ENCODE results near the gene TPST2.

Gene TPST2

DNA sequence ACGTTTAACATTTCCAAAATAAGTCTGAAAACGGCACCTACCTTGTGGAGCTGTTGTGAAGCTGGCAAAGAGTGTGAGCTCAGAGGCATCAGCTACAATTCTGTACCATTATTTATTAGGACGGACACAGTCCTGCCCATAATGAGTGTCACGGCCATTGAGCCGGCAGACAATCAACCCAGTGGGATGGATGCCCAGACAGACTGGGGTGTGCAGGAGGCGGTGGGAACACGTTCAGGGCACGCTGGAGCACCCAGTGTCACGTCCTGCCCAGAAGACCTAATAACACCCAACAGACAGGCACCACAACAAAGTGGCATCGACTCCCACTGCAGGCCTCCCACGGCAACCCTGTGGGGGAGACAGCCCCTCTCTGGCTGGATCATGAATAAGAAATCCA lies 34.5 kb downstream of the TPST2 start:
- DNase-seq (ENCODE audit: low read depth) = no peak

- DNase-seq (ENCODE audit: low read depth) = no peak
Observed at GRCh38 chr22:26554956-26555355, 35.0 kb downstream of the TPST2 start.

GRCh38 chr22:26553056-26553752 lies 36.7 kb downstream of the TPST2 start:
- DNase-seq (ENCODE audit: low read depth) = peak; percentile 69

GRCh38 chr22:26552466-26552865 lies 37.5 kb downstream of the TPST2 start:
- no peak for DNase-seq (ENCODE audit: low read depth)

- DNase-seq (ENCODE audit: low read depth) = no peak
Observed at GRCh38 chr22:26551568-26551967, 38.4 kb downstream of the TPST2 start.

DNA sequence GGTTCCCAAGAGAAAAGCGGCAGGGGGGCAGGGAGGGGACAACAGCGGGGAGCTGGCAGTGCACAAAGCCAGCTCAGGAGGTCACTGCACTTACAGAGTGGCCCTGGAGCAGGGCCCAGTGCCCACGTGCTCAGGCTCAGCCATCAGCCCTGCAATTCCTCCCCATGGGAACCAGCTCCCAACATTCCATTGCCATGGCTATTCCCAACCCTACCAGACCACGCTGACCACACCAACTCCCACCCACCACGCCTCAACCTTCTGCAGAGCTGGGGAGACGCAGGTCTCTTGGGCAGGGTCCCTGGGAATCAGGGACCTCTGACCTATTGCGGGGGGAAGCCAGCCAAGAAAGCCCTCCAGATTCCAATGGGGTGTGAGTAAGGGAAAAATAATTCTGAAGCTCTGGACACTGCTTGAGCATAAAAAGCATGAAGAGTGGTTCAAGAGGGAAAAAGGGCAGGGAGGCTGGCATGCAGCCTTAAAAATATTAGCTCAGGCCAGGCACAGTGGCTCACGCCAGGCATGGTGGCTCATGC lies 39.4 kb downstream of the TPST2 start:
- DNase-seq (ENCODE audit: low read depth) = peak; percentile 87

- DNase-seq (ENCODE audit: low read depth) = no peak
Observed at GRCh38 chr22:26549902-26550497, 39.9 kb downstream of the TPST2 start.

DNA sequence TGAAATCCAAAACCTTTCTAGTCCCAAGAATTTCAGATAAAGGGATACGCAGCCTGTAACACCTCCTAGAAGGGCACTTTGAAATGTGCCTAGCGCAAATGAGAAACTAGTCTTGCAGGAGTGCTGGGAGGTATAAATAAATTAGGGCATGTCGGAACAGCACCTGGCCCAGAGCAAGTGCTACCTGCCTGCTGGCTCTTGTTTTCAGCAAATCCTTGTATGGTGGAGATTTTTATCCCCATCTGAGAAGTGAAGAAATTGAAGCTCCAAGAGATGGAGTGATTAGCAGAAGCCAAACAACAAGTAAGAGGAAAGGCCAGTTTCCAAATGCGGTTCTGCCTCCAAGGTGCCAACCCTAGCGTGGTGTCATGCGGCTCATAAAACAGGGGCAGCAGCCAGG lies 40.9 kb downstream of the TPST2 start:
- no peak for DNase-seq (ENCODE audit: low read depth)

- no peak for DNase-seq (ENCODE audit: low read depth)
Observed at GRCh38 chr22:26548303-26548702, 41.6 kb downstream of the TPST2 start.

- DNase-seq (ENCODE audit: low read depth) = no peak
Observed at GRCh38 chr22:26547837-26548236, 42.1 kb downstream of the TPST2 start.

DNA sequence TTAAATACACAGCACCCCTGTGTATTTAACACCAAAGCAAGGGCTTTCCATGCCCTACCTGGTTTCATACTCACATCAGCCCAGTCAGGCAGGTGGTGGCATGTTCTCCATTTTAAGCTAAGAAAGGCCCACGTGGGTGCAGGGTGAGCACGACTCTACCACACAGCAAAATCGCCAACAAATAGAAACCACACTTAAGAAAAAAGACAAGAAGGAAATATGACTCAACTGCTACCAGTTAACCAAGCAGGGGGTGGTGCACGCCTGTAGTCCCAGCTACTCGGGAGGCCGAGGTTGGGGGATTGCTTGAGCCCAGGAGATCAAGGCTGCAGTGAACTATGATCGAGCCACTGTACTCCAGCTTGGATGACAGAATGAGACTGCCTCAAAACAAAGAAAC lies 42.5 kb downstream of the TPST2 start:
- no peak for DNase-seq (ENCODE audit: low read depth)

GRCh38 chr22:26546282-26546681 lies 43.6 kb downstream of the TPST2 start:
- no peak for DNase-seq (ENCODE audit: low read depth)

DNA sequence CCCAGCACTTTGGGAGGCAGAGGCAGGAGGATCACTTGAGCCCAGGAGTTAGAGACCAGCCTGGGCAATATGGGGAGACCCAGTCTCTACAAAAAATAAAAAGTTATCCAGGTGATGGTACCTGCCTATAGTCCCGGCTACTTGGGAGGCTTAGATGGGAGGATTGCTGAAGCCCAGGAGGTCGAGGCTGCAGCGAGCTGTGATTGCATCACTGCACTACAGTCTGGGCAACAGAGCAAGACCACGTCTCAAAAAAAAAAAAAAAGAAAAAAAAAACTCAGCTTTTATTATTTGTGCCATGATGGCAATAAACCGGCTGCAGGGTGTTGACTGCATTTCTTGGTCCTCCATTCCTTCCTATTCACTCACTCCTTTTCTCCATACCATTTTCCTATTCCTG lies 44.1 kb downstream of the TPST2 start:
- no peak for DNase-seq (ENCODE audit: low read depth)

DNA sequence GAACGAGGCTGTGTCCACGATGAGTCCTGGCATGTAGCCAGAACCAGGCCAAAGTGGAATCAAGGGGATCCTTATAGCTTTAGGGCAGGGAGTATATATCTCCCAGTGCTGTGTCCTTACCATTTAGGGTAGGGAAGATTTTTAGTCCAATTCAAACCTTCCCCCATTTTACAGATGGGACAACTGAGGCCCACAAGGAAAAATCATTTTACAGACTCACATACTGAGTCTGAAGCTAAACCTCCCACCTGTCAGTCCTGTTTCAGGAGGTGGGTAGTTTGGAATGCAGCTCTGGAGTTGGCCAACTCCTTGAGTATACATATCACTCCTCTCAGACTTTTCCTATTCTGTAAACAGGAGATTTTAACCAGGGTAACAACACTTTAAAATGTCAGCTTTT lies 44.5 kb downstream of the TPST2 start:
- DNase-seq (ENCODE audit: low read depth) = no peak

GRCh38 chr22:26544489-26544888 lies 45.4 kb downstream of the TPST2 start:
- DNase-seq (ENCODE audit: low read depth) = no peak

DNA sequence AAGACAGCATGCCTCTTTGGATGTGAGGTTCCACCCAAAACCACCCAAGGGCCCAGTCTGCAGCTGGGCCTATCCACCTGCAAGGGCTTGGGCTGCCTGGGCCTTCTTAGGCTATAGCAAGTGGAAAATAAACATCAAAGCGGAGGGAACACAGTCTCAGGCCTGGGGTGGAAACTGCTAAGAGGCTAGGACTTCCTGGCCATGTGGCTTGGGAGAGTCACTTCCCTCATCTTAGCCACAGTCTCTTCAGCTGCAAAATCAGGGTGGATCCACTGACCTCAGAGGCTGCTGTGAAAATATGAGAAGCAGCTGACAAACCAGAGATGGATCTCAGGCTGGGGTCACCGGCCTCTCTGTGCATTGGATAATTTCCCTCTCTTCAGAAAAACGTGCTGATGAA lies 47.1 kb downstream of the TPST2 start:
- no peak for DNase-seq (ENCODE audit: low read depth)

GRCh38 chr22:26541167-26541819 lies 48.6 kb downstream of the TPST2 start:
- DNase-seq (ENCODE audit: low read depth) = no peak

DNA sequence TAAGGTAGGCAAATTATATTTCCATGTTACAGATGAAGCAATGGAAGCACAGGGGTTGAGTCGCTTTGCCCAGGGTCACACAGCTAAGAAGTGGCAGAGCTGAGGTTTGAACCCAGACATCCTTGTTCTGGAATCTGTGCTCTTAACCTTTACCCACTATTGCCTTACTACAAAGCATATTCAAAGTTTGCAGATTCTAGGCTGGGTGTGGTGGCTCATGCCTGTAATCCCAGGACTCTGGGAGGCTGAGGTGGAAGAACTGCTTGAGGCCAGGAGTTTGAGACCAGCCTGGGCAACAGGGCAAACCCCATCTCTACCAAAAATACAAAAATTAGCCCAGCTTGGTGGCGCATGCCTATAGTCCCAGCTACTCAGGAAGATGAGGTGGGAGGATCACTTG lies 49.8 kb downstream of the TPST2 start:
- DNase-seq (ENCODE audit: low read depth) = no peak

GRCh38 chr22:26536762-26537134 lies 53.2 kb downstream of the TPST2 start:
- DNase-seq (ENCODE audit: low read depth) = no peak

DNA sequence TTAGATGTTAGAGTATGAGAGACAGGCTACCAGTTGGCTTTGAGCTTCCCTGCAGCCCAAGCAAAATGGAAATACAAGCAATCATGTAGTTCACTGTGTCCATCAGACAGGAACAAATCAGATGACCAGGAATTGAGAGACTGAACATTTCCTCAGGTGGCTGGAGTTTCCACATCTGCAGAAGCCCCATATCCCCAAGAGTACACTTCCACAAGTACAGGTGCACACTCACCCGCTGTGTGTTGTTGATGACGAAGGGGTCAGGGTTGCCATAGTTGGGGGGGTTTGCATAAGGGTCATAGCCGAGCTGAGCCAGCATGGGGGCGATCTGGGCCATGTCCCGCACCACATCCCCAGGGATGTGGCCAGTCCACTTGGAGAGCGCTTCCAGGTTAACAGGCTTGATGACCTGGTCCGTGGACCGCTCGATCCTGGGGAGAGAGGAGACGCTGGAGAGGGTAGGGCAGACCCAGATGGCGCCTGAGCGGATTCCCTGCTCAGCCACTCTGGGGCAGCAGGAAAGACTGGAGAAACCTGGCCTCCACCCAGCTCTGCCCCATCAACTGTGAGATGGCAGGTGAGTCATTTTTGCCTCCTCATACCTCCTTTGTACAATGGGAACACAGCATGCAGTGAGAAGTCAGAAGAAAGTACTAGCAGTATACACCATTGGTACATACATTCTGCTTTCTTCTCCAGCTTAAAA lies 53.7 kb downstream of the TPST2 start:
- no peak for DNase-seq (ENCODE audit: low read depth)

DNA sequence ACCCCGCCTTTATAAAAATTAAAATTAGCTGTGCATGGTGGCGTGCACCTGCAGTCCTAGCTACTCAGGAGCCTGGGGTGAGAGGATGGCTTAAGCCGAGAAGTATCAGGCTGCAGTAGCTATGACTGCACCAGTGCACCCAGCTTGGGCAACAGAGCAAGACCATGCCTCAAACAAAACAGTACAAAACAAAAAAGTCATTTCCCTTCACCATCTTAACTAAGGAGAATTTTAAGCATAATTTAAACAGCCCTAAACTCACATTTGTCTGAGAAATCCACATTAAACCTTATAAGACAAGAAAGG lies 54.4 kb downstream of the TPST2 start:
- no peak for DNase-seq (ENCODE audit: low read depth)

DNA sequence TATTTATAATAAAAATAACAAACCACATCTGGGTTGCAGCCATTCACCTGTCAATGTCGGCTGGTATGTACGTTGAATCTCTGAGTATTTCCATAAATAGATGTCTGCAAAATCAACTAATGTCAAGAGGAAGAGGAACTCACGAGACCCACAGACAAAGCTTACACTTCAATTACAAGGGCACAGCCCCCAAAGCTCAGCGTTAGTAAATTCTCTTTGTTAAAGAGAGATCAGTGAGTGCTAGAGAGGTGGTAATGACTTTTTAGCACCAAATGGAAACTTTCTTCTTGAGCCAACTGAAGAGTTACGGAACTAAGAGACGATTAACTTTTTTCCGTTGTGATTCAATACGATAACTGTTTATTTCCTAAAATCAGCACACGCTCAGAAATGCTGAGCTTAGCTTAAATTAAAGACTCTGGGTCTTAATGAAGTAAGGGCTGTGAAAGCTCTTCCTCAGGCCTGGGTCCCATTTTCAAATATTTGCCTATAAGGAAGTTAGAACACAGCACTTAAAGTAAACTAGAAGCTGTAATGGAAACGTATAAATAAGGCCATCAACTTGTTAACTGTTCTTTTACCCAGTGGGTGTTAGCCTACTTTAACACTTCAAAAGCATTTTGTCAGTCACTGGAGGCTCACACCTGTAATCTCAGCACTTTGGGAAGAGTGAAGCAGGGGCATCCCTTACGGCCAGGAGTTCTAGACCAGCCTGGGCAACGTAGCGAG lies 54.9 kb downstream of the TPST2 start:
- DNase-seq (ENCODE audit: low read depth) = no peak
